ENCODE results near the gene APOD.

- TF ChIP-seq JUND (IDR thresholded peaks at IDR 0.05; ENCODE audit: low read depth, low read length) (no peak), CEBPB (IDR thresholded peaks at IDR 0.05; ENCODE audit: borderline replicate concordance in 1 of 2, low read depth in 2 of 2, low read length in 2 of 2) (no peak), EED (IDR thresholded peaks at IDR 0.05; ENCODE audit: low read depth) (no peak), CTCF (IDR thresholded peaks at IDR 0.05 in 2 of 3, conservative IDR thresholded peaks at IDR 0.05 in 1 of 3; ENCODE audit: control insufficient read depth in 2 of 3, extremely low read depth in 1 of 3, insufficient read depth in 1 of 3, low read depth in 3 of 3, low read length in 3 of 3) (no peak), SIN3A (IDR thresholded peaks at IDR 0.05; ENCODE audit: low read depth, low read length) (no peak), WRNIP1 (IDR thresholded peaks at IDR 0.05; ENCODE audit: borderline replicate concordance, low read depth, low read length) (no peak), EZH2 (IDR thresholded peaks at IDR 0.05; ENCODE audit: borderline replicate concordance, control insufficient read depth, low read depth, low read length) (no peak), CBX5 (IDR thresholded peaks at IDR 0.05; ENCODE audit: low read depth) (no peak), SRF (IDR thresholded peaks at IDR 0.05; ENCODE audit: low read depth in 2 of 2, low read length in 2 of 2) (no peak), SP1 (IDR thresholded peaks at IDR 0.05; ENCODE audit: low read depth, low read length) (no peak)
- TF ChIP-seq, protein P1, sequence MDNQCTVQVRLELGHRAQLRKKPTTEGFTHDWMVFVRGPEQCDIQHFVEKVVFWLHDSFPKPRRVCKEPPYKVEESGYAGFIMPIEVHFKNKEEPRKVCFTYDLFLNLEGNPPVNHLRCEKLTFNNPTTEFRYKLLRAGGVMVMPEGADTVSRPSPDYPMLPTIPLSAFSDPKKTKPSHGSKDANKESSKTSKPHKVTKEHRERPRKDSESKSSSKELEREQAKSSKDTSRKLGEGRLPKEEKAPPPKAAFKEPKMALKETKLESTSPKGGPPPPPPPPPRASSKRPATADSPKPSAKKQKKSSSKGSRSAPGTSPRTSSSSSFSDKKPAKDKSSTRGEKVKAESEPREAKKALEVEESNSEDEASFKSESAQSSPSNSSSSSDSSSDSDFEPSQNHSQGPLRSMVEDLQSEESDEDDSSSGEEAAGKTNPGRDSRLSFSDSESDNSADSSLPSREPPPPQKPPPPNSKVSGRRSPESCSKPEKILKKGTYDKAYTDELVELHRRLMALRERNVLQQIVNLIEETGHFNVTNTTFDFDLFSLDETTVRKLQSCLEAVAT (IDR thresholded peaks at IDR 0.05) = no peak
Measured at GRCh38 chr3:195553268-195553667, 30.5 kb downstream of the APOD start.

Data from GM12878 (cell line).